SH-SY5Y (cell line): ENCODE measurements around the gene FADS6.

Experiments
- GATA2 ChIP-seq: IDR thresholded peaks from 2 replicates; pipeline ENCODE4 v1.6.1; 2011; ENCODE audit warnings: mild to moderate bottlenecking, low read depth, low read length
- GATA3 ChIP-seq: IDR thresholded peaks from 2 replicates; pipeline ENCODE4 v1.6.1; 2011; ENCODE audit warnings: low read depth, mild to moderate bottlenecking, low read length, moderate library complexity

FADS6 gene

GRCh38 chr17:74858672-74859458 lies 34.6 kb downstream of the FADS6 start:
- TF ChIP-seq GATA3 = no peak
- no peak for TF ChIP-seq GATA2

GRCh38 chr17:74857191-74857590 lies 36.2 kb downstream of the FADS6 start:
- TF ChIP-seq GATA2 (no peak), GATA3 (no peak)

DNA sequence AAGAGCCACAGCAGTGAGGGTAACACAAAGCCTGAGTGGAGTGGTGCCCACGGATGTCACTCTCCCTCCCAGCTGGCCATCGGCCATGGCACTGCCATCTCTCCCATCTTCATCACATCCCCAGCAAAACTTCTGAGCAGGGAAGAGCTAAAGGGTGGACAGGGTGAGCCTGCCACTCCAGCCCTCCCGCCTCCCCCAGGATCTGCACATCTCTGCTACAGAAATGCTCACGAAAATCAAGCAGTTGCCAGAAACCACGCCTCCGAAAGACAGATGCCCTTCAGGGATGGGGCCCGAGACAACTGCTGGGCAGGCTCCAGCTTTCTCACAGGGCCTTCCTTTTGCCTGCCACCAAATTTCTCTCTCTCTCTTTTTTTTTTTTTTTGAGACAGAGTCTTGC lies 37.3 kb downstream of the FADS6 start:
- no peak for TF ChIP-seq GATA2
- no peak for TF ChIP-seq GATA3

- TF ChIP-seq GATA3 = no peak
- TF ChIP-seq GATA2 = no peak
These were observed 38.1 kb downstream of the FADS6 start for GRCh38 chr17:74855323-74855722.

GRCh38 chr17:74854792-74855191 lies 38.6 kb downstream of the FADS6 start:
- TF ChIP-seq GATA2 (no peak), GATA3 (no peak)

DNA sequence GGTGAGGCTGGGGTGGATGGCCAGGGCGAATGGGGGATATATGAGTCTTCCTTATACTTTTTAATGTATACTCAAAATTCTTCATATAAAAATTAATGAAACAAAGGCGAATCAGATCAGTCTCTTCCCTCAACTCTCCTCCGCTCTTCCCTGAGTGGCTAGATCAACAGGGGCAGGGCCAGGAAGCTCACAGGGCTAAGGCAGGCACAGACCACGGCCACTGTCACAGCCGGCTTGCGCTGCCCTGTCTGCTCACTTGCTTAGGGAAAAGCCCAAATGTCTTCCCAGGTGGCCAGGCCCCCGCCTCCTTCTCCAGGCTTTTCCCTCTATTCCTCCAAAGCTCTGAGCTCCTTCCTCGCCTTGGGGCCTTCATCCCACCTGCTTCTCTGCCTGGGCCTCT lies 39.8 kb downstream of the FADS6 start:
- TF ChIP-seq GATA2 (no peak), GATA3 (no peak)

DNA sequence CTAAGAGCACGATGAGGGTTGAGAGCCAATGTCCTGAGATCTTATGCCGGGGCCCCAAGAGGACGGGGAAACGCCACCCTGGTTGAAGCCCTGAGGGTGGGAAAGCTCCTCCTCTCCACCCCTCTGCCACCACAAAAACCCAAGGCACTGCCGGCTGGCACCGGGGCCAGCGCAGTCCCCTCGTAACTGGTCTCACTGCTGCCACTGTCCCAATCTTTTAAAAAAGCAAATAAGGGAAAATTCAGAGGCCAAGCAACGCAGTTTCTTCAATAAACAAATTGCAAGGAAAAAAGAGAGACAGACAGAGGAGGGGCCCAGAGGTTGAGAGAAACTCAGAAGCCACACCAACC lies 40.4 kb downstream of the FADS6 start:
- TF ChIP-seq GATA2 (no peak), GATA3 (no peak)

- TF ChIP-seq GATA3 (no peak), GATA2 (no peak)
These were observed 41.0 kb downstream of the FADS6 start for GRCh38 chr17:74852237-74853047.

DNA sequence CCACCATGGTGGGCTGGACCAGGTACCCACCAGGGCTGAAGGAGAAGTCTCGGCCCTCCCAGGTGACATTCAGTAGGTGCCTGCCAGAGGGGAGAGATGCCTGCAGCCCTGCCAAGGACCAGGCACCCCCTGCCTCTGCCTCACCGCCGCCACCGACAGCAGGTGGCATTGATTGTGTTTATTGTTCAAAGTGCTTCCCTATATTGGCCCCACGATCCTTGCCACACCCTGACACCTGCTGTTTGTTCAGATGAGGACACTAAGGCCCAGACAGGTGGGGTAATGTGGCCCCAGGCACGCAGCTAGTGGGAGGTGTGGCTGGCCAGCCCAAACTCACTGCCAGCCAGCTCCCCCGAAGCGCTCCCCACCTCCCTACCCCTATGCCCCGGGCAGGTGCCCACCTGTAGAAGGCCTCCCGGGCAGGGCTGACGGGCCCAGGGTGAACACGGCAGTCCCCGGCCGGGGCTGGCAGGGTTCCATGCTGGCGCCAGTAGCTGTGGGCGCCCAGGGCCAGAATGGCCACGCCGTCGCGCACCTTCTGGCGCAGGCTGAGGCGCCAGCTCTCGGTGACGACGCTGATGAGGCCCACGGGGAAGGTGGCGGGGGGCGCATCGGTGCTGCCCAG lies 41.7 kb downstream of the FADS6 start:
- TF ChIP-seq GATA3 (no peak), GATA2 (no peak)

GRCh38 chr17:74850914-74851313 lies 42.5 kb downstream of the FADS6 start:
- TF ChIP-seq GATA2 = no peak
- TF ChIP-seq GATA3 = no peak

DNA sequence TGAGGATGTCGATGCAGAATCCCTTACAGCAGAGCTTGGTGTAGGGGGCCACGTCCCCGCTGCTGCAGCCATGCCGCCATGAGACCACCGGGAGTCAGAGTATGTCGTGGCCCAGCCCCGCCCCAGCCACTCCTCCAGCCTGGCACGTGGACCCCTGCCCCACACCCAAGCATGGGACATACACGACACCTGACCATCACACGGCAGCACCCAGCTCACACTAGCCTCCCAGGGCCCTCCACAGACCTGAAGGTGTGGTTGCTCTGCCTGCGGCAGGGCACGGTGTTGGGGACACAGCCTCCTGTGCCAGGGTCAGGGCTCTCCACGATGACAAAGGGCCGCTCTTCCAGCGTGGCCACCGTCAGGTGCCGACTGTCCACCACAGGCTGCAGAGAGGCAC lies 43.1 kb downstream of the FADS6 start:
- TF ChIP-seq GATA2 (no peak), GATA3 (no peak)

DNA sequence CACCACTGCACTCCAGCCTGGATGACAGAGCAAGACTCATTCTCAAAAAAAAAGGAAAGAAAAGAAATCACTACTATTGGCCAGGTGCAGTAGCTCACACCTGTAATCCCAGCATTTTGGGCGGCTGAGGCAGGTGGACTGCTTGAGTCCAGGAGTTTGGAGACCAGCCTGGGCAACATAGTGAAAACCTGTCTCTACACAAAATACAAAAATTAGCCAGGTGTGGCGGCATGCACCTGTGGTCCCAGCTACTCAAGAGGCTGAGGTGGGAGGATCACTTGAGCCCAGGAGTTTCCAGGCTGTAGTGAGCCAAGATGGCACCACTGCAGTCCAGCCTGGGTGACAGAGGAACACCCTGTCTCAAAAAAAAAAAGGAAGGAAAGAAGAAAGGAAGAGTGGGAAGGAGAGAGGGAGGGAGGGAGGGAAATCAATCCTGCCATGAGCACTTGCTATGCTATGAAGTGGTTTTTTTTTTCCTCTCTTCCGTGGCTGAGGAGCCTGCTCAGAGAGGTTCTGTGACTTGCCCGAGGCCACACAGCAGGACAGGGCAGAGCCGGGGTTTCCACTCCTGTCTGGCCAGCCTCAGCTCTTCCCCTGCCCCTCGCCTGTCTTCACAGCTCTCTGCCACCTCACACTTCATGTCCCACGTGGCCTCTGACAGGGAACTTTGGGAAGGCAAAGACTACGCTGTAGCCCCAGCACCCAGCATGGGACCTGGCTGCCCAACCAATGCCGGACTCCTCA lies 44.6 kb downstream of the FADS6 start:
- no peak for TF ChIP-seq GATA3
- no peak for TF ChIP-seq GATA2

GRCh38 chr17:74846621-74847020 lies 46.8 kb downstream of the FADS6 start:
- no peak for TF ChIP-seq GATA3
- TF ChIP-seq GATA2 = no peak

DNA sequence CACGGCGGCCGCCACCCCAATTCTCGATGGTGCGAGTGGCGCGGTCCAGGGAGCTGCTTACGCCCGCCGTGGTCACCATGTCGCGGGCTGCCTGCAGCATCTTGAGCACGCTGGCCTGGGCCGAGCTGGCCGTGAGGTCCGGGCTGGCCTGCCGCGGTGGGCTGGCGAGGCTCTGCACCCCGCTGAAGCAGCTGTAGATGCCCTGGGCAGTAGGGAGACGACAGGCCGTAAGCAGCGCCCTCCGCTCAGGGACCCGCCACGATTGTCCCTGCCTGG lies 50.1 kb downstream of the FADS6 start:
- TF ChIP-seq GATA2 = no peak
- TF ChIP-seq GATA3 = no peak

DNA sequence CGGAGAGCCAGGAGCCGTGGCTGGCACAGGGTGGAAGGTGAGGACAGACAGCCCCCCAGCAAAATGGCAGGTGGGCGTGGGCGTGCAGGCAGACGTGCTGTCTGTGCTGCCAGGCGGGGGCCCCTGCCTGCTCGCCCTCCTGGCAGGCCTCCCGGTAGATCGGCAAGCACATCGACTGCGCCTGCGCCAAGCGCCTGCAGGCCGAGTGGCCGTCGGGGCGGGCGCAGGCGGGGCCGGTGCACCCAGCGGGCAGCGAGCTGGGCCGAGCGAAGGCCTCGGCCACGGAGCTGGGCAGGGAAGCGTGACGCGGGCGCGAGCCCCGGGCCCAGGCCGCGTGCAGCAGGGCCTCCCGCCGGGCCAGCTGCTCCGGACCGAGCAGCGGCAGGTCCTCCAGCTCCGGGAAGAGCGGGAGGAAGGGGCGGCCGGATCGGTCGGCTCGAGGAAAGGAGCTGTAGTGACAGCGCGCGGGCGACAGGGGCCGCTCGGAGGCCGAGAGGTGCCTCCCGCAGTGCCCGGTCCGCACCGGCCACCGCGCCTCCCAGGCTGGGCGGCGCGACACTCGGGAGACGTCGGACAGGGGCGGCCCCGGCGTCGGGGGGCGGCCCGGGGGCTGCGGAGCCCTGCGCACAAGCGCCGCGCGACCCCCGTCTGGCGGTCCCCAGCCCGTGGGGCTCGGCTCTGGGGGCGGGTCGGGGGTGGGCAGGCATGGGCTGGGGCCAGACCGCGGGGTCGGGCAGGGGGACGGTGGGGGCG lies 50.7 kb downstream of the FADS6 start:
- TF ChIP-seq GATA3 (no peak), GATA2 (no peak)
